Measurements from ENCODE around the gene KREMEN1. TPM values are rescaled to one million over a fixed set of nuclear protein-coding genes. Genes with fewer than 3 reads are reported as not detected.

KREMEN1 gene
- total and polyA plus RNA-seq, 2 of the 4 experiments (the other 2 are of a cell fraction): 2.9 to 4.6 TPM

GRCh38 chr22:29163808-29164207 lies 91.0 kb downstream of the KREMEN1 start:
- no peak overlapping the region for H2AK5ac ChIP-seq (ENCODE audit: low read depth, low read length)
- no peak overlapping the region for H3K27ac ChIP-seq (ENCODE audit: insufficient read depth, low read length)
- intact Hi-C loops (cut with micrococcal nuclease): no loop called here
- H3K56ac ChIP-seq (ENCODE audit: extremely low read depth, insufficient read depth, low read length): no peak overlapping the region
- H4K5ac ChIP-seq (ENCODE audit: low read depth, low read length): no peak overlapping the region
- POLR2A ChIA-PET (ENCODE audit: unreplicated experiment): no interaction called here
- BruUV-seq (replicated peaks): no TSS peak
- dilution Hi-C loops (cut with HindIII; ENCODE audit: low sequenced_read_pairs, unreplicated experiment): no loop called here
- no peak overlapping the region for H3K9ac ChIP-seq (ENCODE audit: low read depth, low read length)
- no peaks in the 10 kb centered on the region for H4K20me1 ChIP-seq (ENCODE audit: insufficient read depth, low read length)
- no peak overlapping the region for H3K18ac ChIP-seq (ENCODE audit: low read depth, low read length)
- no peak for TF ChIP-seq CTCF (conservative IDR thresholded peaks at IDR 0.05; ENCODE audit: low read depth, low read length)
- no peak overlapping the region for H2AK9ac ChIP-seq (replicated peaks; ENCODE audit: low read depth, low read length, poor library complexity)
- no peak overlapping the region for H3K4me2 ChIP-seq (ENCODE audit: low read depth, low read length)
- 83% methylated on average over 7 of the region's 13 CpGs; no CpG with 5 or more reads in 1 of the 2 experiments for WGBS, 2 experiments (ENCODE audit: extremely low coverage in 2 of 2, insufficient read length in 1 of 2)
- H3K27me3 ChIP-seq (ENCODE audit: control insufficient read depth, insufficient read depth, low read length): peaks cover 15% of the 10 kb centered on the region
- no peak overlapping the region for H2AFZ ChIP-seq (replicated peaks; ENCODE audit: low read length, poor library complexity)
- H2BK5ac ChIP-seq (ENCODE audit: low read depth, low read length, poor library complexity, severe bottlenecking): no peak overlapping the region
- no peak overlapping the region for H3K14ac ChIP-seq (replicated peaks; ENCODE audit: low read depth, low read length)
- H2BK120ac ChIP-seq (ENCODE audit: low read depth, low read length): no peak overlapping the region
- H4K91ac ChIP-seq (ENCODE audit: insufficient read depth, low read depth, low read length): no peak overlapping the region
- no peaks in the 10 kb centered on the region for H3K79me1 ChIP-seq (ENCODE audit: low read depth in 1 of 2, low read length in 2 of 2)
- H3K4ac ChIP-seq (ENCODE audit: low read depth, low read length): no peak overlapping the region
- H3K9me3 ChIP-seq (ENCODE audit: control insufficient read depth, insufficient read depth, low read length): no peaks in the 10 kb centered on the region
- no peak overlapping the region for H3K23ac ChIP-seq (ENCODE audit: low read depth, low read length)
- no peaks in the 10 kb centered on the region for H3K36me3 ChIP-seq (ENCODE audit: control insufficient read depth, insufficient read depth, low read length)
- H3K4me1 ChIP-seq (ENCODE audit: control insufficient read depth, insufficient read depth, low read length): no peaks in the 10 kb centered on the region
- H4K8ac ChIP-seq (ENCODE audit: low read depth in 2 of 2, low read length in 2 of 2): no peak overlapping the region
- H2BK15ac ChIP-seq (ENCODE audit: low read depth, low read length): no peak overlapping the region
- in situ Hi-C loops (cut with MboI; ENCODE audit: low sequenced_read_pairs): no loop called here
- no peak overlapping the region for H3K4me3 ChIP-seq (ENCODE audit: insufficient read depth, low read depth, low read length)
- H3K9me1 ChIP-seq (ENCODE audit: insufficient read depth, low read length): peaks cover 2% of the 10 kb centered on the region; the same call in 1 of the 2 replicates
- ATAC-seq (ENCODE audit: low read depth): no peak
- DNase-seq: no peak
- CTCF ChIA-PET: no interaction called here
- no peak overlapping the region for H2BK20ac ChIP-seq (ENCODE audit: low read depth, low read length)
